Adrenal gland (tissue), 12 donors: ENCODE data around the gene WNT10A. TPM values are rescaled to one million over a fixed set of nuclear protein-coding genes. Genes with fewer than 3 reads are reported as not detected.
A peak's percentile ranks its signal among the peaks of the same experiment; 100 is the strongest.

ENCODE experiments used
- DNase-seq, 7 donors: peaks; one replicate each; pipeline ENCODE4 v3.0.0-alpha.2; 2019 to 2020
- H3K27ac ChIP-seq, 5 donors: fragments of 200-600 bp; sonication (generic) in 4 of 5; 1 replicate in 3 of 5; 2 replicates in 2 of 5; pipeline versions ENCODE4 v1.5.1 to v1.8.0; 2016 to 2020; ENCODE audit warnings: mild to moderate bottlenecking in 1 of 5
- H3K27me3 ChIP-seq: fragments of 200-600 bp; 2 replicates; pipeline ENCODE4 v1.8.0; 2021
- H3K36me3 ChIP-seq, 2 donors: fragments of 200-600 bp; replicated peaks in 1 of 2; 1 replicate in 1 of 2; 2 replicates in 1 of 2; pipeline versions ENCODE4 v1.5.1 to v1.8.0; 2018 to 2022
- H3K4me1 ChIP-seq, 2 donors: fragments of 200-600 bp; replicated peaks in 1 of 2; 1 replicate in 1 of 2; 2 replicates in 1 of 2; pipeline versions ENCODE4 v1.5.1 to v1.8.0; 2018 to 2021
- H3K4me3 ChIP-seq, 4 donors: fragments of 200-600 bp; sonication (generic) in 3 of 4; one replicate each; pipeline ENCODE4 v1.5.1; 2016 to 2018
- H3K9me3 ChIP-seq, 3 donors: fragments of 200-600 bp; sonication (generic) in 1 of 3; replicated peaks in 1 of 3; 1 replicate in 2 of 3; 2 replicates in 1 of 3; pipeline versions ENCODE4 v1.5.1 to v1.8.0; 2016 to 2021
- CTCF ChIP-seq, 6 experiments: fragments of 450-650 bp in 4 of 6; fragments of 200-600 bp in 2 of 6; sonication (generic) in 1 of 6; IDR thresholded peaks; 1 replicate in 5 of 6; 2 replicates in 1 of 6; pipeline versions ENCODE4 v1.5.1 to v1.8.0; 2016 to 2021; ENCODE audit warnings: antibody characterized with exemption in 6 of 6, mild to moderate bottlenecking in 2 of 6, moderate library complexity in 1 of 6
- POLR2A ChIP-seq, 2 donors: fragments of 450-650 bp; IDR thresholded peaks; one replicate each; pipeline ENCODE4 v1.6.1; 2017; ENCODE audit warnings: antibody characterized with exemption in 2 of 2, mild to moderate bottlenecking in 2 of 2, moderate library complexity in 1 of 2
- WGBS, 4 donors: extraction: QIAGEN DNeasy Blood & Tissue Kit in 2 of 4; methylation state at CpG; one replicate each; pipeline versions ENCODE4 v1.1.5 to v1.1.7; 2013 to 2017; 5-methylcytosine and 5-hydroxymethylcytosine counted together
- intact Hi-C, 2 donors: fragments of 100-400 bp; cut with DNase I; formaldehyde crosslinking; loops; one replicate each; pipeline versions ENCODE4 v1.14.1 to v1.15.0; 2022 to 2023
- polyA plus RNA-seq, 3 donors: library from polyadenylated mRNA; stranded (reverse); fragments of 200-250 nt in 2 of 3; fragments of 350-450 nt in 1 of 3; fragmentation: Illumina TruSeq in 1 of 3; extraction: RNeasy Lipid Tissue Mini Kit (QIAGEN cat#74804) in 1 of 3; gene quantifications; one replicate each; pipeline ENCODE4 v1.2.3, GENCODE V29; 2013 to 2014
- total RNA-seq, 9 donors: library from RNA; depleted of rRNA in 4 of 9; stranded (reverse); fragments of >200 nt in 4 of 9; fragments of 120-200 nt in 1 of 9; fragmentation: NEBNext Ultra II Directional in 1 of 9; extraction: Animal tissue kit (Norgen Biotek cat#: 25700) in 1 of 9; gene quantifications; one replicate each; pipeline versions ENCODE4 v1.1.0 to v1.2.4, GENCODE V29; 2013 to 2023
- donor health status: healthy with polysubstance abuse.
- donor health status: Bipolar disorder and iron deficiency.
- donor health status: DM: yes; HTN: yes; CAD: no.
- donor health status: DM: no; HTN: no; CAD: no.
- donor health status: DM: no; HTN: no; CAD: no.
- donor health status: DM: yes; HTN: yes; CAD: no.

The WNT10A gene
- total and polyA plus RNA-seq, 12 donors = 0.07 to 0.43 (median 0.19) TPM; not detected in 8

- Histone ChIP-seq H3K27me3 (peaks cover 42% of the 10 kb centered on the region), H3K27ac (no peak overlapping the region), H3K4me3 (peak overlapping the region in 1 of 4 donors; percentile 41), H3K36me3 (no peaks in the 10 kb centered on the region), H3K4me1 (peaks cover 0 to 13% of the 10 kb centered on the region in 2 donors), H3K9me3 (no peaks in the 10 kb centered on the region)
- TF ChIP-seq POLR2A (IDR thresholded peaks at IDR 0.05) = no peak
- TF ChIP-seq CTCF (IDR thresholded peaks at IDR 0.05) = no peak
- DNase-seq = no peak
- WGBS, 4 donors = 2 to 4% (median 3%) methylated on average over 27 to 60 of the region's 60 CpGs
- intact Hi-C loops = no loop called here
These were observed 9.0 kb upstream of the WNT10A start for GRCh38 chr2:218871345-218872302.

GRCh38 chr2:218872645-218873358 is 7.8 kb upstream of the WNT10A start:
- TF ChIP-seq POLR2A (IDR thresholded peaks at IDR 0.05) = no peak
- TF ChIP-seq CTCF (IDR thresholded peaks at IDR 0.05) = no peak
- Histone ChIP-seq H3K4me1 (peaks cover 0 to 13% of the 10 kb centered on the region in 2 donors), H3K27ac (no peak overlapping the region), H3K9me3 (no peaks in the 10 kb centered on the region), H3K4me3 (no peak overlapping the region), H3K36me3 (no peaks in the 10 kb centered on the region), H3K27me3 (peaks cover 51% of the 10 kb centered on the region)
- WGBS, 4 donors = 13 to 22% (median 15%) methylated on average over 17 to 22 of the region's 22 CpGs
- intact Hi-C loops = no loop called here
- no peak for DNase-seq

- Histone ChIP-seq H3K4me1 (peaks cover 0 to 9% of the 10 kb centered on the region in 2 donors), H3K27me3 (peaks cover 55% of the 10 kb centered on the region), H3K36me3 (no peaks in the 10 kb centered on the region), H3K9me3 (no peaks in the 10 kb centered on the region), H3K4me3 (no peak overlapping the region), H3K27ac (no peak overlapping the region)
- TF ChIP-seq CTCF (IDR thresholded peaks at IDR 0.05) (no peak), POLR2A (IDR thresholded peaks at IDR 0.05) (no peak)
- 6 to 12% (median 7%) methylated on average over 10 to 86 of the region's 86 CpGs for WGBS, 4 donors
- no peak for DNase-seq
- intact Hi-C loops = no loop called here
These were observed 7.1 kb upstream of the WNT10A start for GRCh38 chr2:218873359-218874194.
